ENCODE results near the gene RILPL2. TPM values are rescaled to one million over a fixed set of nuclear protein-coding genes. Genes with fewer than 3 reads are reported as not detected.
A peak's percentile ranks its signal among the peaks of the same experiment; 100 is the strongest.
"Not testable (repeated sequence)": the region's sequence is repeated elsewhere in the genome, so short reads cannot be mapped to it uniquely, and the experiment has no call there.

The RILPL2 gene
- total RNA-seq, 1 donor from 2014 or later: 2.8 TPM

- no peaks in the 10 kb centered on the region for H3K27me3 Mint-ChIP-seq
- peak overlapping the region; percentile 85 for H3K4me3 Mint-ChIP-seq (ENCODE audit: low read depth)
- no peaks in the 10 kb centered on the region for H3K9me3 Mint-ChIP-seq (ENCODE audit: low read depth)
- DNase-seq (ENCODE audit: low spot score, unreplicated experiment): no peak
- H3K36me3 Mint-ChIP-seq (ENCODE audit: insufficient read depth): no peaks in the 10 kb centered on the region
- H3K27ac Mint-ChIP-seq: peak overlapping the region; percentile 67
- TF ChIP-seq CTCF (IDR thresholded peaks at IDR 0.05; ENCODE audit: unreplicated experiment): no peak
- H3K4me1 Mint-ChIP-seq (ENCODE audit: low read depth): no peaks in the 10 kb centered on the region
Observed at GRCh38 chr12:123382684-123383083, 53.8 kb downstream of the RILPL2 start.

GRCh38 chr12:123379391-123379790 lies 57.1 kb downstream of the RILPL2 start:
- H3K9me3 Mint-ChIP-seq (ENCODE audit: low read depth): no peaks in the 10 kb centered on the region
- H3K4me3 Mint-ChIP-seq (ENCODE audit: low read depth): no peak overlapping the region
- no peak overlapping the region for H3K27ac Mint-ChIP-seq
- H3K27me3 Mint-ChIP-seq: no peaks in the 10 kb centered on the region
- no peak for DNase-seq (ENCODE audit: low spot score, unreplicated experiment)
- H3K4me1 Mint-ChIP-seq (ENCODE audit: low read depth): no peaks in the 10 kb centered on the region
- no peak for TF ChIP-seq CTCF (IDR thresholded peaks at IDR 0.05; ENCODE audit: unreplicated experiment)
- no peaks in the 10 kb centered on the region for H3K36me3 Mint-ChIP-seq (ENCODE audit: insufficient read depth)

GRCh38 chr12:123372415-123372814 lies 64.1 kb downstream of the RILPL2 start:
- H3K9me3 Mint-ChIP-seq (ENCODE audit: low read depth); H3K4me3 Mint-ChIP-seq (ENCODE audit: low read depth); H3K36me3 Mint-ChIP-seq (ENCODE audit: insufficient read depth); DNase-seq (ENCODE audit: low spot score, unreplicated experiment); H3K27ac Mint-ChIP-seq; H3K27me3 Mint-ChIP-seq; H3K4me1 Mint-ChIP-seq (ENCODE audit: low read depth): not testable (repeated sequence)

- not testable (repeated sequence) for H3K36me3 Mint-ChIP-seq (ENCODE audit: insufficient read depth); DNase-seq (ENCODE audit: low spot score, unreplicated experiment); H3K4me1 Mint-ChIP-seq (ENCODE audit: low read depth); H3K9me3 Mint-ChIP-seq (ENCODE audit: low read depth); H3K27ac Mint-ChIP-seq; H3K4me3 Mint-ChIP-seq (ENCODE audit: low read depth); H3K27me3 Mint-ChIP-seq
Observed at GRCh38 chr12:123371667-123372368, 64.7 kb downstream of the RILPL2 start.

- Mint-ChIP-seq H3K27me3 (no peaks in the 10 kb centered on the region), H3K27ac (no peak overlapping the region), H3K9me3 (ENCODE audit: low read depth) (no peaks in the 10 kb centered on the region), H3K4me3 (ENCODE audit: low read depth) (no peak overlapping the region), H3K36me3 (ENCODE audit: insufficient read depth) (no peaks in the 10 kb centered on the region), H3K4me1 (ENCODE audit: low read depth) (peaks cover 7% of the 10 kb centered on the region)
- no peak for TF ChIP-seq CTCF (IDR thresholded peaks at IDR 0.05; ENCODE audit: unreplicated experiment)
- DNase-seq (ENCODE audit: low spot score, unreplicated experiment): no peak
Observed at GRCh38 chr12:123369229-123369628, 67.3 kb downstream of the RILPL2 start.

- not testable (repeated sequence) for H3K4me3 Mint-ChIP-seq (ENCODE audit: low read depth); H3K27me3 Mint-ChIP-seq; H3K36me3 Mint-ChIP-seq (ENCODE audit: insufficient read depth); H3K9me3 Mint-ChIP-seq (ENCODE audit: low read depth); H3K4me1 Mint-ChIP-seq (ENCODE audit: low read depth); H3K27ac Mint-ChIP-seq; DNase-seq (ENCODE audit: low spot score, unreplicated experiment)
Observed at GRCh38 chr12:123368431-123368830, 68.1 kb downstream of the RILPL2 start.

GRCh38 chr12:123367511-123367910 lies 69.0 kb downstream of the RILPL2 start:
- Mint-ChIP-seq H3K27ac (no peak overlapping the region), H3K36me3 (ENCODE audit: insufficient read depth) (no peaks in the 10 kb centered on the region), H3K4me3 (ENCODE audit: low read depth) (no peak overlapping the region), H3K9me3 (ENCODE audit: low read depth) (no peaks in the 10 kb centered on the region), H3K4me1 (ENCODE audit: low read depth) (peaks cover 11% of the 10 kb centered on the region), H3K27me3 (no peaks in the 10 kb centered on the region)
- no peak for DNase-seq (ENCODE audit: low spot score, unreplicated experiment)
- TF ChIP-seq CTCF (IDR thresholded peaks at IDR 0.05; ENCODE audit: unreplicated experiment): no peak
